ENCODE data around the gene RNF223.

DNA sequence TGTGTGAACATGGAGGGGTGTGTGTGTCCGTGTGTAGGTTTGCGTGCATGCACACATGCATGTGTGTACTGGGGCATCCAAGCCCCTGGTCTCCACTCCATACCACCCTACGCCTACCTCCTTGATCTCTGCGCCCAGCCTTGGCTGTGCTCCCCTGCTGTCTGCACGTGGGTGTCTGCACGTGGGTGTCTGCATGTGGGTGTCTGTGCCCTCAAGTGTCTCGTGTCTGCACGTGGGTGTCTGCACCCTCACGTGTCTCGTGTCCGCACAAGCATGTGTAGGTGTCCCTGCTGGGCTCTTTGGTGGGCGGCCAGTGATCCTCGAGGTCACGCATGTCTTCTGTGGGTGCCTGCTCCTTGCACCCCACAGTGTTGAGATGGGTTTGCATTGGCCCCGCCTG, 21.1 kb downstream of the RNF223 start:
- TF ChIP-seq GLIS3 (CRISPR knock-in tag; IDR thresholded peaks at IDR 0.05) (no peak), BACH2 (CRISPR knock-in tag; IDR thresholded peaks at IDR 0.05; ENCODE audit: borderline replicate concordance) (no peak), ZNF565 (CRISPR knock-in tag; conservative IDR thresholded peaks at IDR 0.05; ENCODE audit: low read depth) (no peak), RARB (CRISPR knock-in tag; IDR thresholded peaks at IDR 0.05) (no peak)
- TF ChIP-seq, protein P1, sequence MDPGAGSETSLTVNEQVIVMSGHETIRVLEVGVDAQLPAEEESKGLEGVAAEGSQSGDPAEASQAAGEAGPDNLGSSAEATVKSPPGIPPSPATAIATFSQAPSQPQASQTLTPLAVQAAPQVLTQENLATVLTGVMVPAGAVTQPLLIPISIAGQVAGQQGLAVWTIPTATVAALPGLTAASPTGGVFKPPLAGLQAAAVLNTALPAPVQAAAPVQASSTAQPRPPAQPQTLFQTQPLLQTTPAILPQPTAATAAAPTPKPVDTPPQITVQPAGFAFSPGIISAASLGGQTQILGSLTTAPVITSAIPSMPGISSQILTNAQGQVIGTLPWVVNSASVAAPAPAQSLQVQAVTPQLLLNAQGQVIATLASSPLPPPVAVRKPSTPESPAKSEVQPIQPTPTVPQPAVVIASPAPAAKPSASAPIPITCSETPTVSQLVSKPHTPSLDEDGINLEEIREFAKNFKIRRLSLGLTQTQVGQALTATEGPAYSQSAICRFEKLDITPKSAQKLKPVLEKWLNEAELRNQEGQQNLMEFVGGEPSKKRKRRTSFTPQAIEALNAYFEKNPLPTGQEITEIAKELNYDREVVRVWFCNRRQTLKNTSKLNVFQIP (CRISPR knock-in tag; IDR thresholded peaks at IDR 0.05; ENCODE audit: borderline replicate concordance, low read depth), result no peak

Measured in SK-N-SH treated with all-trans-retinoic acid at 6 μM for 48 hours (cell line).